PFSK-1 (cell line): ENCODE measurements around the gene ZBTB16.

Experiments used
- FOXP2 ChIP-seq: optimal IDR thresholded peaks from 2 replicates; pipeline ENCODE3; 2011; ENCODE audit warnings: borderline replicate concordance, control low read depth, inconsistent platforms; ENCODE audit not compliant: insufficient read depth; ENCODE audit errors: extremely low read length, extremely low read depth
- POLR2AphosphoS5 ChIP-seq: IDR thresholded peaks from 2 replicates; pipeline ENCODE4 v1.6.1; 2012; ENCODE audit warnings: low read depth, mild to moderate bottlenecking, control low read depth, low read length, moderate library complexity
- REST ChIP-seq, 2 experiments: IDR thresholded peaks; 2 replicates each; pipeline versions ENCODE4 v1.6.1 to v1.8.0; 2011 to 2012; ENCODE audit warnings: low read depth in 2 of 2, low read length in 2 of 2, control low read depth in 1 of 2, inconsistent platforms in 1 of 2, mild to moderate bottlenecking in 1 of 2, moderate library complexity in 1 of 2; ENCODE audit not compliant: insufficient read depth in 1 of 2
- SIN3A ChIP-seq: IDR thresholded peaks from 2 replicates; pipeline ENCODE4 v1.6.1; 2012; ENCODE audit warnings: mild to moderate bottlenecking, low read length, moderate library complexity, borderline replicate concordance; ENCODE audit not compliant: insufficient read depth
- TAF1 ChIP-seq: IDR thresholded peaks from 2 replicates; pipeline ENCODE4 v1.6.1; 2012; ENCODE audit warnings: low read length, control low read depth, borderline replicate concordance; ENCODE audit not compliant: insufficient read depth

GRCh38 chr11:114075344-114075610 is 15.8 kb downstream of the ZBTB16 start:
- no peak for TF ChIP-seq FOXP2
- TF ChIP-seq POLR2AphosphoS5, result no peak
- no peak for TF ChIP-seq SIN3A
- TF ChIP-seq REST (IDR thresholded peaks at IDR 0.05; ENCODE audit: insufficient read depth in 1 of 2, low read depth in 2 of 2, low read length in 2 of 2), result no peak
- no peak for TF ChIP-seq TAF1
